K562 (cell line): Measurements from ENCODE around the gene B9D2. TPM values are rescaled to one million over a fixed set of nuclear protein-coding genes. Genes with fewer than 3 reads are reported as not detected.
A peak's percentile ranks its signal among the peaks of the same experiment; 100 is the strongest.

Experiments used
- ARID1B ChIP-seq: fragments of 450-650 bp; IDR thresholded peaks from 2 replicates; pipeline ENCODE4 v1.6.1; 2016; ENCODE audit warnings: antibody characterized with exemption, mild to moderate bottlenecking, inconsistent platforms
- ELF2 ChIP-seq: fragments of 250-450 bp; sonication (Bioruptor Pico); IDR thresholded peaks from 2 replicates; pipeline ENCODE4 v1.5.0; 2021; ENCODE audit warnings: mild to moderate bottlenecking
- ESRRB ChIP-seq: fragments of 250-450 bp; sonication (Bioruptor Pico); IDR thresholded peaks from 2 replicates; pipeline ENCODE4 v1.5.0; 2020; ENCODE audit warnings: mild to moderate bottlenecking, moderate library complexity, borderline replicate concordance
- ETV6 ChIP-seq, 3 experiments: fragments of 150-350 bp in 1 of 3; sonication (generic) in 1 of 3; formaldehyde crosslinking in 1 of 3; IDR thresholded peaks; 2 replicates each; pipeline versions ENCODE4 v1.6.1 to v1.8.0; 2014 to 2022; ENCODE audit warnings: borderline replicate concordance in 2 of 3, low read depth in 2 of 3, antibody characterized with exemption in 1 of 3, low read length in 1 of 3, mild to moderate bottlenecking in 1 of 3, missing genetic modification reagents in 1 of 3
- HDAC2 ChIP-seq: fragments of 450-650 bp; IDR thresholded peaks from 2 replicates; pipeline ENCODE4 v1.6.1; 2016; ENCODE audit warnings: mild to moderate bottlenecking
- MAFG ChIP-seq: fragments of 450-650 bp; conservative IDR thresholded peaks from 2 replicates; pipeline ENCODE4 v1.6.1; 2016; ENCODE audit warnings: missing genetic modification characterization, missing compliant biosample characterization
- NCOA6 ChIP-seq: fragments of 450-650 bp; IDR thresholded peaks from 2 replicates; pipeline ENCODE4 v1.6.1; 2017; ENCODE audit warnings: mild to moderate bottlenecking
- PCBP2 ChIP-seq: fragments of 200-400 bp; formaldehyde crosslinking; IDR thresholded peaks from 2 replicates; pipeline ENCODE4 v1.6.1; 2018; ENCODE audit warnings: low read length, low read depth, mild to moderate bottlenecking, moderate library complexity; ENCODE audit not compliant: poor library complexity, severe bottlenecking
- PRDM10 ChIP-seq: fragments of 450-650 bp; IDR thresholded peaks from 2 replicates; pipeline ENCODE4 v1.6.1; 2018; ENCODE audit not compliant: partially characterized antibody
- RAD51 ChIP-seq: fragments of 450-650 bp; IDR thresholded peaks from 2 replicates; pipeline ENCODE4 v1.7.1; 2016; ENCODE audit warnings: low read depth, mild to moderate bottlenecking, borderline replicate concordance
- RBM17 ChIP-seq: fragments of 200-400 bp; formaldehyde crosslinking; IDR thresholded peaks from 2 replicates; pipeline ENCODE4 v1.6.1; 2017; ENCODE audit warnings: low read depth, mild to moderate bottlenecking, low read length, borderline replicate concordance
- TAF1 ChIP-seq: IDR thresholded peaks from 2 replicates; pipeline ENCODE4 v1.6.1; 2011; ENCODE audit warnings: mild to moderate bottlenecking, low read length, moderate library complexity; ENCODE audit not compliant: insufficient read depth, control insufficient read depth, severe bottlenecking; ENCODE audit errors: extremely low read depth
- TOE1 ChIP-seq, 2 experiments: fragments of 450-650 bp in 1 of 2; sonication (generic) in 1 of 2; formaldehyde crosslinking in 1 of 2; IDR thresholded peaks; 2 replicates each; pipeline versions ENCODE4 v1.7.1 to v1.8.0; 2016 to 2022; ENCODE audit warnings: borderline replicate concordance in 2 of 2, mild to moderate bottlenecking in 2 of 2, antibody characterized with exemption in 1 of 2, inconsistent platforms in 1 of 2, low read depth in 1 of 2, missing genetic modification reagents in 1 of 2, moderate library complexity in 1 of 2
- ZNF253 ChIP-seq: fragments of 250-450 bp; sonication (Bioruptor Pico); conservative IDR thresholded peaks from 2 replicates; pipeline ENCODE4 v1.6.1; 2021; ENCODE audit warnings: mild to moderate bottlenecking
- ZNF282 ChIP-seq: sonication (generic); formaldehyde crosslinking; IDR thresholded peaks from 2 replicates; pipeline ENCODE4 v1.8.1; 2023; ENCODE audit warnings: missing genetic modification reagents
- polyA plus RNA-seq, 8 experiments: library from polyadenylated mRNA; depleted of rRNA in 4 of 8; stranded (reverse) in 5 of 8; unstranded in 3 of 8; fragments of >200 nt; fragmentation: Nextera tagmentation in 2 of 8; fragmentation: Illumina TruSeq in 1 of 8; extraction: Ambion mirVana in 2 of 8; extraction: Trizol in 1 of 8; gene quantifications; 2 replicates each; pipeline versions ENCODE4 v1.2.1 to v1.2.3, GENCODE V29; 2011 to 2014; ENCODE audit warnings: inconsistent platforms in 1 of 8, missing spikeins in 1 of 8
- total RNA-seq, 7 experiments: library from RNA; depleted of rRNA in 6 of 7; stranded (reverse); fragments of >200 nt in 6 of 7; fragmentation: Illumina TruSeq in 2 of 7; extraction: Trizol in 2 of 7; gene quantifications; 2 replicates each; pipeline versions ENCODE4 v1.2.1 to v1.2.3, GENCODE V29; 2011 to 2021; ENCODE audit warnings: low replicate concordance in 1 of 7
- TF ChIP-seq, protein P1 (sequence below): fragments of 250-450 bp; sonication (Bioruptor Pico); IDR thresholded peaks from 2 replicates; pipeline ENCODE4 v1.8.0; 2021; ENCODE audit warnings: borderline replicate concordance, mild to moderate bottlenecking, moderate library complexity; ENCODE audit not compliant: poor library complexity, severe bottlenecking
- TF ChIP-seq, protein P2 (sequence below): fragments of 250-450 bp; sonication (Bioruptor Pico); IDR thresholded peaks from 2 replicates; pipeline ENCODE4 v1.9.0; 2021; ENCODE audit warnings: mild to moderate bottlenecking
- TF ChIP-seq, protein P3 (sequence below), 2 experiments: IDR thresholded peaks in 1 of 2; conservative IDR thresholded peaks in 1 of 2; 2 replicates each; pipeline ENCODE4 v1.6.1; 2016; ENCODE audit warnings: low read depth in 2 of 2, mild to moderate bottlenecking in 1 of 2, missing compliant biosample characterization in 1 of 2, missing genetic modification characterization in 1 of 2, moderate library complexity in 1 of 2

Gene B9D2
- total and polyA plus RNA-seq, 9 of the 15 experiments (the other 6 are each of a cell fraction or from before 2014, with no cell fraction given): 0.83 to 6.9 (median 2.8) TPM

DNA sequence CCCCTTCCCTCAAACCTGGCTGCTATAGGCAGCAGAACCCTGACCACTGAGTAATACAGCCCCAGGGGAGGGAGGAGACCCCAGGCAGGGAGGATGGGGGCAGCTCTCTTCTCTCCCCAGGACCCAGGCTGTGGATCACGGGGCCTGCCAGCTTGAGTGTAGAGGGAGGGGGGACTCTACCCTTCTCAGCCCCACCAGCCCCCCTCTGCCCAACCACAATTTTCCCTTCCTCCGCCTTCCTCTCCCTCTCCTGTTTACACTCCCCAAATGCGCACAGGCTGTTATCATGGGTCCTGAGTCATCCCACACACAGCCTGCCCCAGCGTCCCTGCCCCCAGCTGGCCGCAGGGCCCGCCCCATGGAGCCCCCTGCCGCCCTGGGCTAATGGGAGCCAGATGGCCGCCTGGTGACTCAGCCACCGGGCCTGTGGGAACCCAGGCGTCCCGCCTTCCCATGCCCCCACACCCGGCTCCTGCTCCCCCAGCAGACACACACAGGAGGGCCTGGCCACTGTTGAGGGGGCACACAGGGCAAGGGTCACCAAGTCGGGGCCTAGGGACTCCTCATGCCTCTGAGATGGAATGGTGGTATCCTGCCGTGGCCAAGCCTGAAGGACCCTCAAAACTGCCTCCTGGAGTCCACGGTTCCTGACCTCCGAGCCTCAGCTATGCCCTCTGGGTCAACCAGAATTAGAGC lies 40.4 kb downstream of the B9D2 start (continued):
- TF ChIP-seq, protein P1, sequence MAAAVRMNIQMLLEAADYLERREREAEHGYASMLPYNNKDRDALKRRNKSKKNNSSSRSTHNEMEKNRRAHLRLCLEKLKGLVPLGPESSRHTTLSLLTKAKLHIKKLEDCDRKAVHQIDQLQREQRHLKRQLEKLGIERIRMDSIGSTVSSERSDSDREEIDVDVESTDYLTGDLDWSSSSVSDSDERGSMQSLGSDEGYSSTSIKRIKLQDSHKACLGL (CRISPR knock-in tag): no peak
- no peak for TF ChIP-seq ZNF253 (CRISPR knock-in tag)
- no peak for TF ChIP-seq RAD51
- peak; percentile 82 for TF ChIP-seq PRDM10
- peak; percentile 78; the same call in 1 of the 2 replicates for TF ChIP-seq ELF2 (CRISPR knock-in tag)
- peak; percentile 51; the same call in 1 of the 2 replicates for TF ChIP-seq HDAC2
- TF ChIP-seq NCOA6: no peak
- peak; percentile 45 for TF ChIP-seq TOE1 (IDR thresholded peaks at IDR 0.05; ENCODE audit: borderline replicate concordance)
- TF ChIP-seq TOE1 (CRISPR knock-in tag; IDR thresholded peaks at IDR 0.05; ENCODE audit: borderline replicate concordance, low read depth): no peak
- TF ChIP-seq MAFG (tag): peak; percentile 83
- TF ChIP-seq RBM17: no peak
- no peak for TF ChIP-seq ZNF282 (CRISPR knock-in tag)
- TF ChIP-seq, protein P2, sequence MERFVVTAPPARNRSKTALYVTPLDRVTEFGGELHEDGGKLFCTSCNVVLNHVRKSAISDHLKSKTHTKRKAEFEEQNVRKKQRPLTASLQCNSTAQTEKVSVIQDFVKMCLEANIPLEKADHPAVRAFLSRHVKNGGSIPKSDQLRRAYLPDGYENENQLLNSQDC: no peak
- TF ChIP-seq ETV6 (IDR thresholded peaks at IDR 0.05; ENCODE audit: borderline replicate concordance in 1 of 2, low read depth in 2 of 2, low read length in 1 of 2): 0 out of 4 replicates have a peak, but pooled peaks of 1 of the 2 experiments have one; percentile 62
- TF ChIP-seq ETV6 (CRISPR knock-in tag; IDR thresholded peaks at IDR 0.05; ENCODE audit: borderline replicate concordance): no peak
- TF ChIP-seq TAF1: no peak
- TF ChIP-seq ARID1B: peak; percentile 95
- TF ChIP-seq PCBP2: no peak
- TF ChIP-seq ESRRB (CRISPR knock-in tag): no peak
- TF ChIP-seq, protein P3, sequence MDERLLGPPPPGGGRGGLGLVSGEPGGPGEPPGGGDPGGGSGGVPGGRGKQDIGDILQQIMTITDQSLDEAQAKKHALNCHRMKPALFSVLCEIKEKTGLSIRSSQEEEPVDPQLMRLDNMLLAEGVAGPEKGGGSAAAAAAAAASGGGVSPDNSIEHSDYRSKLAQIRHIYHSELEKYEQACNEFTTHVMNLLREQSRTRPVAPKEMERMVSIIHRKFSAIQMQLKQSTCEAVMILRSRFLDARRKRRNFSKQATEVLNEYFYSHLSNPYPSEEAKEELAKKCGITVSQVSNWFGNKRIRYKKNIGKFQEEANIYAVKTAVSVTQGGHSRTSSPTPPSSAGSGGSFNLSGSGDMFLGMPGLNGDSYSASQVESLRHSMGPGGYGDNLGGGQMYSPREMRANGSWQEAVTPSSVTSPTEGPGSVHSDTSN (CRISPR knock-in tag; IDR thresholded peaks at IDR 0.05; ENCODE audit: low read depth): no peak
- TF ChIP-seq, protein P3 (tag; conservative IDR thresholded peaks at IDR 0.05; ENCODE audit: low read depth): 0 out of 2 replicates have a peak, but pooled peaks have one; percentile 5
